Activated T-cell treated with anti-CD3 and anti-CD28 coated beads, Interleukin-2, amount 50 U/mL, for 24 hours (primary cell): ENCODE data around the gene KIF22.
"Not testable (repeated sequence)": the region's sequence is repeated elsewhere in the genome, so short reads cannot be mapped to it uniquely, and the experiment has no call there.

Experiments used
- DNase-seq: peaks from one replicate; pipeline ENCODE4 v3.0.0-alpha.2; 2020
- H3K27ac Mint-ChIP-seq: 2 replicates; pipeline ENCODE4 v1.8.0; 2020; ENCODE audit warnings: mild to moderate bottlenecking, mixed read lengths
- H3K27me3 Mint-ChIP-seq: 2 replicates; pipeline ENCODE4 v1.8.0; 2020; ENCODE audit warnings: mixed read lengths
- H3K36me3 Mint-ChIP-seq: 2 replicates; pipeline ENCODE4 v1.8.0; 2020; ENCODE audit warnings: low read depth, mixed read lengths
- H3K4me1 Mint-ChIP-seq: 2 replicates; pipeline ENCODE4 v1.8.0; 2020; ENCODE audit warnings: low read depth, mixed read lengths
- H3K4me3 Mint-ChIP-seq: 2 replicates; pipeline ENCODE4 v1.8.0; 2020; ENCODE audit warnings: mild to moderate bottlenecking, moderate library complexity, mixed read lengths
- H3K9me3 Mint-ChIP-seq: 2 replicates; pipeline ENCODE4 v1.8.0; 2020; ENCODE audit warnings: mixed read lengths

Gene KIF22

DNA sequence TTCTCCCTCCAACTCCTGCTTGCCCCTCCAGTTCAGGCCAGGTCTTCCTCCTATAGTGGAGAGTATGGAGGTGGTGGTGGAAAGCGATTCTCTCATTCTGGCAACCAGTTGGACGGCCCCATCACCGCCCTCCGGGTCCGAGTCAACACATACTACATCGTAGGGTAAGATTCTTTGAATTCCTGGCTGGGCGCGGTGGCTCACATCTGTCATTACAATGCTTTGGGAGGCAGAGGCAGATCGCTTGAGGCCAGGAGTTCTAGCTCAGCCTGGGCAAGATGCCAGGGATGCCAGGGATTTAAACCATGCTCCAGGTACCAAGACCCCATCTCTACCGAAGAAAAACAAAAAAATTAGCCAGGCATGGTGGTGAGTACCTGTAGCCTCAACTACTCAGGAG is 11.1 kb upstream of the KIF22 start:
- no peaks in the 10 kb centered on the region for H3K9me3 Mint-ChIP-seq
- H3K27me3 Mint-ChIP-seq, result no peaks in the 10 kb centered on the region
- no peak for DNase-seq
- no peaks in the 10 kb centered on the region for H3K36me3 Mint-ChIP-seq
- H3K4me3 Mint-ChIP-seq, result no peak overlapping the region
- H3K27ac Mint-ChIP-seq, result no peak overlapping the region
- H3K4me1 Mint-ChIP-seq, result peaks cover 17% of the 10 kb centered on the region

DNA sequence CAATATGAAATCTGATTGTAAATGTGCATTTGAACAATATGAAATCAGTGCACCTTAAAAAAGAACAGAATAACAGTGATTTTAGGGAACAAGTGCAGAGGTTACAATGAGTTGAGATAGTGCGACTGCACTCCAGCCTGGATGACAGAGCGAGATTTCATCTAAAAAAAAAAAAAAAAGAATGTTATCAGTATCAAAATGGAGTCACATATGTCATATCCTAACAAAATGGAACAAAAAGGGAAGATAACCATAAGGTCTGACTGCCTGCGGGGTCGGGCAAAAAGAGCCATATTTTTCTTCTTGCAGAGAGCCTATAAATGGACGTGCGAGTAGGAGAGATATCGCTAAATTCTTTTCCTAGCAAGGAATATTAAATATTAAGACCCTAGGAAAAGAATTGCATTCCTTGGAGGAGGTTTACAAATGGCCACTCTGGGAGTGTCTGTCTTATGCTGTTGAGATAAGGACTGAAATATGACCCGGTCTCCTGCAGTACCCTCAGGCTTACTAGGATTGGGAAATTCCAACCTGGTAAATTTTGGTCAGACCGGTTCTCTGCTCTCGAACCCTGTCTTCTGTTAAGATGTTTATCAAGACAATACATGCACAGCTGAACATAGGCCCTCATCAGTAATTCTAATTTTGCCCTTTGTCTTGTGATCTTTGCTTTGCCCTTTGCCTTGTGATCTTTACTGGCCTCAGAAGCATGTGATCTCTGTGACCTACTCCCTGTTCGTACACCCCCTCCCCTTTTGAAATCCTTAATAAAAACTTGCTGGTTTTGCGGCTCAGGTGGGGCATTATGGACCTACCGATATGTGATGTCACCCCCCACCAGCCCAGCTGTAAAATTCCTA is 7.2 kb upstream of the KIF22 start:
- not testable (repeated sequence) for H3K4me3 Mint-ChIP-seq, H3K27me3 Mint-ChIP-seq, H3K9me3 Mint-ChIP-seq, H3K36me3 Mint-ChIP-seq, DNase-seq
- Mint-ChIP-seq H3K27ac (peak overlapping the region; percentile 4), H3K4me1 (peaks cover 27% of the 10 kb centered on the region)

DNA sequence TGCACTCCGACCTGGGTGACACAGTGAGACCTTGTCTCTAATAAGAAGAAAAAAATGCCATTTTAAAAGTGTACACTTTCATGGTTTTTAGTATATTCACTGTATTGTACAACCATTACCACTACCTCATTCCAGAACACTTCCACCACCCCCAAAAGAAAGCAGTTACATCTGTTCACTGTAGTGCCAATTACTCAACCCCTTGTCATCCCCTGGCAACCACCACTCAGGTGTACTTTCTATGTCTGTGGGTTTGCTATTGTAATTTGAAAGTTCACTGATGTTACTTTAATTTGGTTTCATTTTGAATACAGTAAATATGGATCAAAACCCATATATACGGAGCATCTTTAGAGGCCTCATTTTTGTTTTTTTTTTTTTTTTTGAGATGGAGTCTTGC is 6.4 kb upstream of the KIF22 start:
- DNase-seq, result no peak
- Mint-ChIP-seq H3K36me3 (no peaks in the 10 kb centered on the region), H3K4me3 (no peak overlapping the region), H3K4me1 (peaks cover 30% of the 10 kb centered on the region), H3K9me3 (no peaks in the 10 kb centered on the region), H3K27me3 (no peaks in the 10 kb centered on the region), H3K27ac (peak overlapping the region; percentile 4)

DNA sequence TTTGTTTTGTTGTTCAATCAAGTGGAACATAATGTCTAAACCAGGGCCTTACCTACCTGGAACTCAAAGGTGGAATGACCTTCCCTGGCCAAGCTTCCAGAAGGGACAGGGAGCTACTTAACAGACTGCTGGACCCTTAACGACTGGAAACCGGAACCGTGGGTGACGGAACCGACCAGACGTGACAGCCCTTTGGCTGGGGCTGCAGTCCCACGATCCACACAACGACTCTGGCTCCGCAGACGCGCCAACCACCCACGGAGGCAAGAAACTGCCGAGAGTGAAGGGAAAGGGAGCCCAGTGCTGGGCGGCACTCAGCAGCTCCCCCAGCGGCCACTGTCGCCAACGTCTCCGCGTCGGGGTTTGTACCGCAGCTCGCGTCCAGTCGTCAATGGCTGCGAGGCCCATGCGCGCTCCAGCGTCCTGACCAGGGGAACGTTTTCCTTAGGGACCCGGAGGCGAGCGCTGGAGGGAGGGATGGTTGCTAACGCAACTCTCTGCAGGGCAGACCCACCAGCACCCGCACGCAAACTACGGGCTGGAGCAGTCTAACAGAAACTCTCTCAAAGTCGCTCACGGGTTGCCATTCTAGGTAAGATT is 5.5 kb upstream of the KIF22 start:
- H3K36me3 Mint-ChIP-seq, result peaks cover under 1% of the 10 kb centered on the region
- no peaks in the 10 kb centered on the region for H3K9me3 Mint-ChIP-seq
- peaks cover 34% of the 10 kb centered on the region for H3K4me1 Mint-ChIP-seq
- no peaks in the 10 kb centered on the region for H3K27me3 Mint-ChIP-seq
- peak overlapping the region; percentile 33 for H3K27ac Mint-ChIP-seq
- H3K4me3 Mint-ChIP-seq, result peak overlapping the region; percentile 53
- DNase-seq, result peak; percentile 85

DNA sequence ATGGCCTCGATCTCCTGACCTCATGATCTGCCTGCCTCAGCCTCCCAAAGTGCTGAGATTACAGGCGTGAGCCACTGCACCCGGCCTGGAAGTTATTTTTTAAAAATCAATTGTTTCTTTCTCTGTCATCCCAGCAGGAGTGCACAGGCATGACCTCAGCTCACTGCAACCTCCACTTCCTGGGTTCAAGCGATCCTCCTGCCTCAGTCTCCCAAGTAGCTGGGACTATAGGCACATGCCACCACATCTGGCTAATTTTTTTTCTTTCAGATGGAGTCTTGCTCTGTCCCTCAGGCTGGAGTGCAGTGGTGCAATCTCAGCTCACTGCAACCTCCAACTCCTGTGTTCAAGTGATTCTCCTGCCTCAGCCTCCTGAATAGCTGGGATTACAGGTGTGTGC is 3.4 kb upstream of the KIF22 start:
- not testable (repeated sequence) for DNase-seq, H3K4me3 Mint-ChIP-seq, H3K27ac Mint-ChIP-seq, H3K27me3 Mint-ChIP-seq, H3K9me3 Mint-ChIP-seq
- peaks cover 20% of the 10 kb centered on the region for H3K36me3 Mint-ChIP-seq
- peaks cover 40% of the 10 kb centered on the region for H3K4me1 Mint-ChIP-seq

DNA sequence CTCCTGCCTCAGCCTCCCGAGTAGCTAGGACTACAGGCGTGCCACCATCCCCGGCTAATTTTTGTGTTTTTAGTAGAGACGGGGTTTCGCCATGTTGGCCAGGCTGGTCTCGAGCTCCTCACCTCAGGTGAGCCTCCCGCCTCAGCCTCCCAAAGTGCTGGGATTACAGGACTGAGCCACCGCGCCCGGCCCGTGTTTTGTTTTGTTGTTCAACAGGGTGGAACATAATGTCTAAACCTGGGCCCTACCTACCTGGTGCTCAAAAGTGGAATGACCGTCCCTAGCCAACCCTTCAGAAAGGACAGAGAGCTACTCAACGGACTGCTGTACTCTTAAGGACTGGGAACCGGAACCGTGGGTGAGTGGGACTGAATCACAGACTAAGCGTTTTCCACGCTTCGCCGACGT is 772 bp upstream of the KIF22 start:
- DNase-seq, result no peak
- H3K36me3 Mint-ChIP-seq, result peaks cover 43% of the 10 kb centered on the region
- H3K4me1 Mint-ChIP-seq, result peaks cover 44% of the 10 kb centered on the region
- peak overlapping the region; percentile 99 for H3K27ac Mint-ChIP-seq
- H3K27me3 Mint-ChIP-seq, result no peaks in the 10 kb centered on the region
- peak overlapping the region; percentile 100 for H3K4me3 Mint-ChIP-seq
- H3K9me3 Mint-ChIP-seq, result no peaks in the 10 kb centered on the region

DNA sequence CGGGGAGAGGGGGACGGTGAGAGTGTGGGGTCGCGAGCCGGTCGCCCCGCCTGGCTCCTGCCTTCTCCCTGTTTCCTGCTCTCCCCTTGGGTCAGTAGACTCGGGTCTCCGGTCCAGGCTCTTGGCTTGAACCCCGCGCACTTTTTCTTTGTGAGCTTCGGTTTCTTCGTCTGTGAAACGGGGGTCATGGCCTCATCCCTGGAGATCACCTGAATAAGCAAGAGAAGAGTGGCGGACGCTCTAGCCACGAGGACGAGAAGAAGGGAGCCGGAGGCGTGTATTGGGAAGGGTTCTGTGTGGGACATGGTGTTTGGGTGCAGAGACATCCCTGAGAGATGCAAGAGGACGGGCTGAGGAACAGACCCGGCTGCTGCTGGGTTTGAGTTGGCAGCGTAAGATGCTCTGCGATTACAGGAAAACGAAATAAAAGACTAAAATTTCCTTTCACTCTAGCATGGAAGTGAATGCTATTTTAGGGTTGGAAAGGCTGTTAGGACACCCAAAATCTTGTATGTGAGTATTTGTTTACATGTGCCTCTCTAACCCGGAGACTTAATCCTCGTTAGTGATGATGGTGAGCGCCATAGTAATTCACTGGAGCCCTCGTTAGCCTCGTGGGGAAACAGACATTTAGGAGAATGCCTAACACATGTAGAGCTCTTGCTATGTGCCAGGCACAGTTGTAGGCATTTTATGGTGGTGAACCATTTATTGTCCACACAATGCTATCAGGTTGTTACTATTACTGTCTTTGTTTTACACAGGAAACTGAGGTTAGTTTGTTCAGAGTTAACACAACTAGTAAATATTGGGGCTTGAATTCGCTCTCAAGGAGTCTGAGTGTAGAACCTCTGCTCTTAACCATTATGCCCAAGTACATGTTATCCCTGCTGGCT is 646 bp downstream of the KIF22 start:
- Mint-ChIP-seq H3K27ac (peak overlapping the region; percentile 99), H3K27me3 (no peaks in the 10 kb centered on the region), H3K4me1 (peaks cover 38% of the 10 kb centered on the region), H3K4me3 (peak overlapping the region; percentile 100), H3K36me3 (peaks cover 57% of the 10 kb centered on the region), H3K9me3 (no peaks in the 10 kb centered on the region)
- no peak for DNase-seq

DNA sequence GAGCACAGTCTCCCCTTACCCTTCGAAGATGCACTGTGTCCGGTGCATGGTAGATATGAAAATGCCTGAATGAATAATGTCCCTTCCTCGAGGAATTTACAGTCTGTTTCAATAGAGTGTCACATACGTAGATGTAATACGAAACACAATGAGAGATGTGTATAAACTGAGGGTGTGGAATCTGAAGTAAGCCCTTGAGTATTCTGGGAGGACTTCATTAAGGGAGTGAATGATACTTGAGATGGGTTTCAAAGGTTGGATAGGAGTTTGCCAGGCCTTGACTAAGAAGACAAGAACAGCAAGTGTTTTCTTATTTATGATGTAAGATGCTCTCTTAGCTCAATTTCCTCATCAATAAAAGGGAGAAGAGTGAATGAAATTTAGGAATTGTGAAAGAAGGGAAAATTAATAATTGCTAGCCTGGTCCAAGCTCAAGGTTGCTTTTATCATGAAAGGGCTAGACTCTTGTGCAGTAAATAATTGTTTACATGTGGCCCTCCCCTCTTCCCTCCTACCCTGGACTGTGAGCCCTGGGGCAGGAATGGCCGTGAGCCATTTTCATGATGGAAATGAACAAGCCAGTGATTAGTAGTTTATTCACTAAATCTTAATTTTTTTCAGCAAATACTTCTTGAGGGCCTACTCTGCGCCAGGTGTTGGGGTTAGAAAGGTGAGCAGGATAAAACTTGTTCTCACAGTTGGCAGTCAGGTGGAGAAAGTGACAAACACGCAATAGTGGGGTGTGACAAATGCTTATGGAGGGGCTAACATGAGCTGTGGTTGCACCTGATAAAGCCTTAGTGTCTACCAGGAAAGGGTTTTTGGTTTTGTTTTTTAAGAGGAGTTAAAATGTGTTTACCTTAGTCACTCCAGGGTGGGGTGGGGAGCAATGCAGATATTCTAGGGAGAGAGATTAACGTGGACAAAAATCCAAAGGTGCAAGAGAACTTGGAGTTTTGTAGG is 1.6 kb downstream of the KIF22 start:
- DNase-seq, result no peak
- H3K9me3 Mint-ChIP-seq, result no peaks in the 10 kb centered on the region
- peak overlapping the region; percentile 100 for H3K4me3 Mint-ChIP-seq
- no peaks in the 10 kb centered on the region for H3K27me3 Mint-ChIP-seq
- H3K27ac Mint-ChIP-seq, result peak overlapping the region; percentile 99
- H3K4me1 Mint-ChIP-seq, result peaks cover 38% of the 10 kb centered on the region
- H3K36me3 Mint-ChIP-seq, result peaks cover 67% of the 10 kb centered on the region

DNA sequence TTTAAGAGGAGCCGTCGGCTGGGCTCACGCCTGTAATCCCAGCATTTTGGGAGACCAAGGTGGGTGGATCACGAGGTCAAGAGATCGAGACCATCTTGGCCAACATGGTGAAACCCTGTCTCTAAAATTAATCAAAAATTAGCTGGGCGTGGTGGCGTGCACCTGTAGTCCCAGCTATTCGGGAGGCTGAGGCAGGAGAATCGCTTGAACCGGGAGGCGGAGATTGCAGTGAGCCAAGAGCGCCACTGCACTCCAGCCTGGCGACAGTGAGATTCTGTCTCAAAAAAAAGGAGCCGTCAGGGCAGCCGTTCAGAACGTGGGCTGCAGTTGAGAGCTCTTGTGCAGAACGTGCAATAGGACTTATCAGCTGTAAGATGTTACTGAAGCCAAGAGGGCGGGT is 2.6 kb downstream of the KIF22 start:
- Mint-ChIP-seq H3K4me3 (peak overlapping the region; percentile 100), H3K4me1 (peaks cover 38% of the 10 kb centered on the region), H3K27ac (peak overlapping the region; percentile 38), H3K36me3 (peaks cover 77% of the 10 kb centered on the region)
- H3K27me3 Mint-ChIP-seq, DNase-seq, H3K9me3 Mint-ChIP-seq: not testable (repeated sequence)

DNA sequence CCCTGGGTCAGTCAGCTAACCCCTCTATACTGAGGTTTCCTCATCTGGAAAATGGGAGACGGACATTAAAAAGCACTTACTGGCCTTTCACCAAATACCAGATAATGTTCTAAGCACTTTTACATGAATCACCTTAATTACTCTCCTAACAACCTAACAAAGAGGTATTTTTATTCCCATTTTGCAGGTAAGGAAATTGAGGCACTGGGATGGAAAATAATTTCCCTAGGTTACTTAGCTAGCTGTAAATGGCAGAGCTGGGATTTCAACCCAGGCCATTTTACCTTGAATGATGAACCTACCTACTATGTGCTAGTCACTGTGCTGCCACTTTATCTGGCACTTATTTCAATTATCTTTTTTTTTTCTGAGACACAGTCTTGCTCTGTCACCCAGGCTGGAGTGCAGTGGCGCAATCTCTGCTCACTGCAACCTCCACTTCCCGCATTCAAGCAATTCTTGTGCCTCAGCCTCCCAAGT is 3.7 kb downstream of the KIF22 start:
- Mint-ChIP-seq H3K27ac (no peak overlapping the region), H3K36me3 (peaks cover 88% of the 10 kb centered on the region)

DNA sequence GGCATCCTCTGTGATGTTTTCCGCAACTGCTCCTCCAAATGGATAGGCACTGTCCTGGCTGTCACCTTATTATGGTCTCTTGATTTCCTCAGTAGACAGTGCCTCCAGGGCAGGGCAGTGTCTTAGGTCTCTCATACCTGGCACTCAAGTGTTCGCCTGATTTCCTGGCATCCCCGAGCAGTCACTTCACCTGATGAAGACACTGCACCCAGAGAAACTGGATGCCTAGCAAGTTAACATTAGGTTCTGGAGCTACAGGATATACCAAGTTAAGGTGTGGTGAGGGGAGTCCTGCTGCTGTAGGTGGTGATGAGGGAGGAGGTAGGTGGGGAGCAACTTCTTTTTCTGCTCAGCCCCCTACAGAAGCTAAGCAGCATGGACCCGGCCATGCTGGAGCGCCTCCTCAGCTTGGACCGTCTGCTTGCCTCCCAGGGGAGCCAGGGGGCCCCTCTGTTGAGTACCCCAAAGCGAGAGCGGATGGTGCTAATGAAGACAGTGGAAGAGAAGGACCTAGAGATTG is 11.9 kb downstream of the KIF22 start:
- Mint-ChIP-seq H3K4me1 (peaks cover 19% of the 10 kb centered on the region), H3K36me3 (peaks cover 76% of the 10 kb centered on the region), H3K9me3 (no peaks in the 10 kb centered on the region), H3K27me3 (no peaks in the 10 kb centered on the region), H3K4me3 (no peak overlapping the region), H3K27ac (peak overlapping the region; percentile 74)
- no peak for DNase-seq

More for the DNA sequence above, 3.7 kb downstream of the KIF22 start:
- Mint-ChIP-seq H3K27me3 (no peaks in the 10 kb centered on the region), H3K4me3 (no peak overlapping the region), H3K9me3 (no peaks in the 10 kb centered on the region), H3K4me1 (peaks cover 35% of the 10 kb centered on the region)
- no peak for DNase-seq

DNA sequence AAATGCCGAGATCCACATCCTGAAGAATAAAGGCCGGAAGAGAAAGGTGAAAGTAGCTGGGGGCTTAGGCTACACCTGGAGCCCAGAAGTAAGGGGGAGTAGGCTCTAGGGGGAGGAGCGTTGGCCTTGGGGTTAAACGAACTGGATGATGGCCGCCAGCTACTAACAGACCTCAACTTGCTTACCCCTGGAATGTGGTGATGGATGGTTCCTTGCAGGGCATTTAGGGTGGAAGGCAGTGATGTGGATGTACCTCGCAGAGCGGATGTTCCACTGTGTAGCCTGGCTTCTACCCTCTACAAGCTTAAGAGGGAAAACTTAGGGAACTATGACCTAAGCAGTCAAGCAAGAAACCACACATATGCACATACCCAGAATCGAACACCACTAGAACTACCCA is 13.5 kb downstream of the KIF22 start:
- Mint-ChIP-seq H3K36me3 (peaks cover 76% of the 10 kb centered on the region), H3K27me3 (no peaks in the 10 kb centered on the region), H3K4me3 (peak overlapping the region; percentile 91), H3K9me3 (no peaks in the 10 kb centered on the region), H3K27ac (peak overlapping the region; percentile 99), H3K4me1 (peaks cover 29% of the 10 kb centered on the region)
- no peak for DNase-seq

DNA sequence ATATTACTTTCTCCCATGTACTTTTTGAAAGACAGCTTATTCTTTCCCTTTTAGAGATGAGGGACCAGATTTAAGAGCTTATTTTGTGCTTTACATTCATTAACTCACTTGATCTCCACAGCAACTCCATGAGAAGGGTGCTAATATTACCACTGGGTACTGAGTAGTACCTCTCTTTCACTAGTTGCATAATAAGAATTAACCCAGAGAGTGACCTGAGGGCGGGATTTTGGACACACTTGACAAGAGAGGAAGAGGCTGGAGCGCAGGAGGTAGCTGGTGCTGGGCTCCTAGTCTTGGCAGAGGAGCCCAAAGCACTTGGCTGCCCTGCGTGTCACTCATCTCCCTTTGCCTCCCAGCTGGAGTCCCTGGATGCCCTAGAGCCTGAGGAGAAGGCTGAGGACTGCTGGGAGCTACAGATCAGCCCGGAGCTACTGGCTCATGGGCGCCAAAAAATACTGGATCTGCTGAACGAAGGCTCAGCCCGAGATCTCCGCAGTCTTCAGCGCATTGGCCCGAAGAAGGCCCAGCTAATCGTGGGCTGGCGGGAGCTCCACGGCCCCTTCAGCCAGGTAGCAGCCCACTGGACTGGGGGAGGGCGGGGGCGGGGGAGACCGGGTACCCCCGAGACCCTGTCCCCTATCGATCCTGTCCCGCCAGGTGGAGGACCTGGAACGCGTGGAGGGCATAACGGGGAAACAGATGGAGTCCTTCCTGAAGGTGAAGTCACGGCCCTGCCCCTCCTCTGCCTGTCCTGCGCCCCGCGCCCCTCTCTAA is 14.1 kb downstream of the KIF22 start:
- no peaks in the 10 kb centered on the region for H3K27me3 Mint-ChIP-seq

More for the DNA sequence above, 14.1 kb downstream of the KIF22 start:
- peaks cover 75% of the 10 kb centered on the region for H3K36me3 Mint-ChIP-seq
- DNase-seq, result peak; percentile 59
- H3K9me3 Mint-ChIP-seq, result no peaks in the 10 kb centered on the region
- peaks cover 31% of the 10 kb centered on the region for H3K4me1 Mint-ChIP-seq
- peak overlapping the region; percentile 99 for H3K27ac Mint-ChIP-seq
- peak overlapping the region; percentile 91 for H3K4me3 Mint-ChIP-seq
